ENCODE measurements around the gene NLGN3. TPM values are rescaled to one million over a fixed set of nuclear protein-coding genes. Genes with fewer than 3 reads are reported as not detected.

NLGN3 gene
- total RNA-seq, 1 experiment from 2014 or later, result 0.65 TPM

GRCh38 chrX:71106427-71106826 is 38.2 kb upstream of the NLGN3 start, which contains the start of gene CXorf65:
Gene CXorf65, minus strand, starts transcription at chrX:71106740. Its CDS starts 184 bp downstream, at chrX:71106556.
- no peaks in the 10 kb centered on the region for H3K79me2 ChIP-seq (ENCODE audit: low read depth)
- CTCF ChIA-PET, result no interaction called here
- H3K36me3 ChIP-seq (ENCODE audit: low read depth), result no peaks in the 10 kb centered on the region
- H3K4me2 ChIP-seq, result no peak within 1 kb of the TSS
- no peak for DNase-seq
- no peaks in the 10 kb centered on the region for H3K27me3 ChIP-seq (ENCODE audit: insufficient read depth, low read depth)
- no peaks in the 10 kb centered on the region for H3K4me1 ChIP-seq (replicated peaks; ENCODE audit: insufficient read depth)
- no peak within 1 kb of the TSS for H3K4me3 ChIP-seq
- POLR2A ChIA-PET (ENCODE audit: unreplicated experiment), result no interaction called here
- intact Hi-C loops (cut with micrococcal nuclease; ENCODE audit: unreplicated experiment), result no loop called here
- no peaks in the 10 kb centered on the region for H3K9me3 ChIP-seq (ENCODE audit: insufficient read depth, low read depth)
- H3K27ac ChIP-seq, result no peak within 1 kb of the TSS
- H2AFZ ChIP-seq, result no peak within 1 kb of the TSS
- H3K9me2 ChIP-seq (ENCODE audit: insufficient read depth), result no peaks in the 10 kb centered on the region
- H4K20me1 ChIP-seq (ENCODE audit: insufficient read depth), result no peaks in the 10 kb centered on the region
- no peaks in the 10 kb centered on the region for H3F3A ChIP-seq (ENCODE audit: insufficient read depth, low read depth)
- no TSS peak for BruUV-seq (replicated peaks)
- TF ChIP-seq CTCF (conservative IDR thresholded peaks at IDR 0.05) (no peak), EZH2 (IDR thresholded peaks at IDR 0.05; ENCODE audit: low read depth) (no peak)

GRCh38 chrX:71107245-71107644 is 37.4 kb upstream of the NLGN3 start:
- no TSS peak for BruUV-seq (replicated peaks)
- POLR2A ChIA-PET (ENCODE audit: unreplicated experiment), result no interaction called here
- H2AFZ ChIP-seq, result no peak overlapping the region

DNA sequence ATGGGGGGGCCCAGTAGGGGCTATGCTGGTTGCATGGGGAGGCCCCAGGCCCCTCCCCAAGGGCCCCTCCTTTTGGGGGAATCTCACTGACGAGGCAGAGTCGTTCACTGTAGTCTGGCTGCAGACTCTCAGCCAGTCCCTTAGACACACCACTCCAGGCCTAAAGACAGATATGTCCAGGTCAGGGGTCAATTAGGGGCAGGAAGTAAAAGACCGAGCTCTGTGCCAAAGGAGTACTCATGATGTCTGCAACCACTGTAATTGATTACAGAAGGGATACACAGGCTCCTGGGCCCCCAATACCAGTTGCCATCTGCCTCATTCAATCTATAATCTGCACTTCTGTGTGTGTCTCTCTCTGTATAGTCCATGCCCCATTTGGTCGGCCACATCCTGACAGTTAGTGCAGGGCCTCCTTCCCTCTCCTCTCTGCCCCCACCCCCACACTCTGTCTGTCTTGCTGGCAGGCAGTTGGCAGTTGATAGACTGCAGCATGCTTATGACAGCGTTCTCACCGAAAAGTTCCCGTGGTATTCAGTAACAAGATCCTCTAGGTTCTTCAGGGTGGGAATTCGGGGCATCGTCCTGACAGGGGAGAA is 36.8 kb upstream of the NLGN3 start:
- H3K79me2 ChIP-seq (ENCODE audit: low read depth), result no peaks in the 10 kb centered on the region
- no peaks in the 10 kb centered on the region for H3F3A ChIP-seq (ENCODE audit: insufficient read depth, low read depth)
- TF ChIP-seq CTCF (conservative IDR thresholded peaks at IDR 0.05), result no peak
- no peak for TF ChIP-seq EZH2 (IDR thresholded peaks at IDR 0.05; ENCODE audit: low read depth)
- ChIA-PET CTCF (no interaction called here), POLR2A (ENCODE audit: unreplicated experiment) (no interaction called here)
- BruUV-seq (replicated peaks), result no TSS peak
- no peaks in the 10 kb centered on the region for H3K27me3 ChIP-seq (ENCODE audit: insufficient read depth, low read depth)
- no peaks in the 10 kb centered on the region for H3K9me3 ChIP-seq (ENCODE audit: insufficient read depth, low read depth)
- H2AFZ ChIP-seq, result no peak overlapping the region
- H3K9me2 ChIP-seq (ENCODE audit: insufficient read depth), result no peaks in the 10 kb centered on the region
- no peak overlapping the region for H3K27ac ChIP-seq
- no peaks in the 10 kb centered on the region for H3K4me1 ChIP-seq (replicated peaks; ENCODE audit: insufficient read depth)
- intact Hi-C loops (cut with micrococcal nuclease; ENCODE audit: unreplicated experiment), result no loop called here
- H4K20me1 ChIP-seq (ENCODE audit: insufficient read depth), result no peaks in the 10 kb centered on the region
- H3K4me3 ChIP-seq, result no peak overlapping the region
- H3K36me3 ChIP-seq (ENCODE audit: low read depth), result no peaks in the 10 kb centered on the region
- no peak for DNase-seq
- H3K4me2 ChIP-seq, result no peak overlapping the region

More at GRCh38 chrX:71107245-71107644, 37.4 kb upstream of the NLGN3 start:
- no peaks in the 10 kb centered on the region for H3K27me3 ChIP-seq (ENCODE audit: insufficient read depth, low read depth)
- no peaks in the 10 kb centered on the region for H3K9me3 ChIP-seq (ENCODE audit: insufficient read depth, low read depth)
- H3K4me1 ChIP-seq (replicated peaks; ENCODE audit: insufficient read depth), result no peaks in the 10 kb centered on the region
- H3K9me2 ChIP-seq (ENCODE audit: insufficient read depth), result no peaks in the 10 kb centered on the region
- intact Hi-C loops (cut with micrococcal nuclease; ENCODE audit: unreplicated experiment), result no loop called here
- no peak overlapping the region for H3K4me3 ChIP-seq
- TF ChIP-seq EZH2 (IDR thresholded peaks at IDR 0.05; ENCODE audit: low read depth) (no peak), CTCF (conservative IDR thresholded peaks at IDR 0.05) (no peak)
- no peaks in the 10 kb centered on the region for H3K36me3 ChIP-seq (ENCODE audit: low read depth)
- no peak overlapping the region for H3K27ac ChIP-seq
- no peaks in the 10 kb centered on the region for H3F3A ChIP-seq (ENCODE audit: insufficient read depth, low read depth)
- H4K20me1 ChIP-seq (ENCODE audit: insufficient read depth), result no peaks in the 10 kb centered on the region
- CTCF ChIA-PET, result no interaction called here
- no peak for DNase-seq
- no peak overlapping the region for H3K4me2 ChIP-seq
- no peaks in the 10 kb centered on the region for H3K79me2 ChIP-seq (ENCODE audit: low read depth)
